HL-60/S4 (cell line): Measurements from ENCODE around the gene VSIG10L2.
"Not testable (repeated sequence)": the region's sequence is repeated elsewhere in the genome, so short reads cannot be mapped to it uniquely, and the experiment has no call there.

Experiments used
- in situ Hi-C: fragments of 300-500 bp; cut with MboI; formaldehyde crosslinking; loops from 2 replicates; pipeline ENCODE4 v1.14.3; 2022; ENCODE audit warnings: low sequenced_read_pairs

The VSIG10L2 gene

GRCh38 chr11:125945797-125946520, at the start of gene VSIG10L2:
VSIG10L2 (plus strand) TSS chr11:125946044; CDS start chr11:125946056, 12 bp downstream.
- in situ Hi-C loops: no loop called here

GRCh38 chr11:125901872-125902271, 44.0 kb upstream of the VSIG10L2 start:
- in situ Hi-C loops: no loop called here

GRCh38 chr11:125902277-125902926, 43.4 kb upstream of the VSIG10L2 start:
- in situ Hi-C loops: no loop called here

- in situ Hi-C loops: no loop called here
These were observed 42.7 kb upstream of the VSIG10L2 start, which contains the start of gene PUS3 for GRCh38 chr11:125902927-125903710. PUS3 (minus strand) TSS chr11:125903206; CDS start chr11:125896284, 6,922 bp downstream.

- in situ Hi-C loops: no loop called here
These were observed 41.9 kb upstream of the VSIG10L2 start, which contains the start of gene DDX25 for GRCh38 chr11:125903711-125904659. DDX25 (plus strand) TSS chr11:125904508; CDS start chr11:125904518, 10 bp downstream.

GRCh38 chr11:125904678-125905077, 41.2 kb upstream of the VSIG10L2 start:
- in situ Hi-C loops: no loop called here

GRCh38 chr11:125910226-125910849, 35.5 kb upstream of the VSIG10L2 start:
- in situ Hi-C loops: no loop called here

- in situ Hi-C loops: not testable (repeated sequence)
These were observed 31.2 kb upstream of the VSIG10L2 start for GRCh38 chr11:125914601-125915000.

GRCh38 chr11:125916683-125917347, 29.0 kb upstream of the VSIG10L2 start:
- in situ Hi-C loops: no loop called here

- in situ Hi-C loops: no loop called here
These were observed 27.6 kb upstream of the VSIG10L2 start for GRCh38 chr11:125918140-125918840.

GRCh38 chr11:125921042-125921441, 24.8 kb upstream of the VSIG10L2 start:
- in situ Hi-C loops: loop anchor here (10.0 kb wide), 1 partner anchor 274 kb away; no protein-coding TSS in a partner anchor

- in situ Hi-C loops: loop anchor here (10.0 kb wide), 1 partner anchor 273 kb away; no protein-coding TSS in a partner anchor
These were observed 23.7 kb upstream of the VSIG10L2 start for GRCh38 chr11:125922156-125922555.

GRCh38 chr11:125923012-125923579, 22.7 kb upstream of the VSIG10L2 start:
- in situ Hi-C loops: loop anchor here (10.0 kb wide), 1 partner anchor 272 kb away; no protein-coding TSS in a partner anchor

- in situ Hi-C loops: loop anchor here (10.0 kb wide), 1 partner anchor 271 kb away; no protein-coding TSS in a partner anchor
These were observed 22.2 kb upstream of the VSIG10L2 start for GRCh38 chr11:125923633-125924032.

- in situ Hi-C loops: loop anchor here (10.0 kb wide), 1 partner anchor 270 kb away; no protein-coding TSS in a partner anchor
These were observed 21.3 kb upstream of the VSIG10L2 start for GRCh38 chr11:125924384-125925007.

GRCh38 chr11:125925247-125925740, 20.6 kb upstream of the VSIG10L2 start:
- in situ Hi-C loops: loop anchor here (10.0 kb wide), 1 partner anchor 270 kb away; no protein-coding TSS in a partner anchor

- in situ Hi-C loops: loop anchor here (10.0 kb wide), 1 partner anchor 269 kb away; no protein-coding TSS in a partner anchor
These were observed 20.0 kb upstream of the VSIG10L2 start for GRCh38 chr11:125925804-125926203.
